Measurements from ENCODE around the gene TSPAN18.

TSPAN18 gene

DNA sequence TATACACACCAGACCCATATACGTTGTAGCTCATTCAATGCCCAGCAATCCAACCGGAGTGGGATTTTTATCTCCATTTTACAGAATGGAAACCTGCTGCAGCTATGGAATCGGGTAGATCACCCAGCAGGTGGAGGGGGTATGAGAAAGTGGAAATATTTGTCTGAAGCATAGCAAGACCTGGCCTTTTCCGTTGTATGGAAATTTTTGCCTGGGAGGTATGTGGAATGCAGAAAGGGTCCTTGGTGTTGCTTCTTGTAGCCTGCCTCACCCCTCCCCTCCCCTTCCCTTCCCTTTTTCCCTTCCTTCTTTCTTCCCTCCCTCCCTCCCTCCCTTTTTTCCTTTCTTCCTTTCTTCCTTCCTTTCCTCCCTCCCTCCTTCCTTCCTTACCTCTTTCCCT, 15.2 kb downstream of the TSPAN18 start:
- no peak for DNase-seq

DNA sequence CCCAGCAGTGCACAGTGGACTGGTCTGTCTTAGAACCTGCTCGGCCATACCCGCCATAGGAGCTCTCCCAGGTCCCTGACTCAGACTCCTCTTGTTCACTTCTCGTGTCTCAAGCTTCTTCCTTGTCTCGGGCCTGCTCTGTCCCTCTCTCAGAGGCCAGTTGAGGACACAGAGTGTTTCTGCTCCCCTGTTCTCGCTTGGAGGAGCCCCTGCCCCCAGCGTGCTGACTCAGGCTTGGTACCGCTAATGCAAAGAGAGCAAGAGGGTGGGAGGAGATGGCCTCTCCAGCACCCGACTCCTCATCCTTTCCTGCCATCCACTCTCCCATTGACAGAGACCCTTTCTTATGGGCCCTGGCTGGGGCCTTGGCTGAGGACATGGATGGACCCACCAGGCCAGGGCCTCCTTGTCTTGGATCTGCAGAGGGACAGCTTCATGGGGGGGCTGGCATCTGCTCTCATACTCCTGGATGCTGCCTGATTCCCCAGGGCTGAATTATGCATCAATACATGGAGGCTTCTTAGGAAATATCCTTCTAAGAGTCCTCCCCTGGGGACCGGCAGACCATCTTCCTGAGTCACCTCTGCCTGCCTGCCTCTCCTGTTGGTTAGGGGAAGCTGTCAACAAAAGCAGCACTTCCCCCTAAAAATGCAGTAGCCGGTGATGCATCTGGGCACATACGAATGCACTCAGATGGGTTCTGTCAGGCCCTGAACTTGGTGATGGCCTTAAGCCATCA, 15.9 kb downstream of the TSPAN18 start:
- DNase-seq: no peak

DNA sequence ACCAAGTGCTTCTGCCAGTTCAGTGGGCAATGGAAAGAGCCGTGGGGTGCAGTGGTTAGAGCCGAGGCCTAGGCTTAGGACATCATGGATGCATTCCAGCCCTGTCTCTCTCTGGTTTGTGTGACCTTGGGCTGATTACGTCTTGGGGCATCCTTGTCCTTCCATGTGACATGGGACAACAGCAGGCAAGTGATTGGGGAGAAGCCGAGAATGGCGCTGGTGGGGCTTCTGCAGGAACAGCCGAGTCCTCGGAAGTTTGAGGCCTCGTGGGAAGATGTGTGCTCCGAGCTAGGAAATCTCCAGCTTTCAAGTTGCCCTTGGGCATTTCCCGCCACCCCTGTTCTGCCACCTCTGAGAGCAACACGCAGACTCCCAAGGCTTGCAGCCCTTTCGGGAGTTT, 16.6 kb downstream of the TSPAN18 start:
- DNase-seq: no peak

DNA sequence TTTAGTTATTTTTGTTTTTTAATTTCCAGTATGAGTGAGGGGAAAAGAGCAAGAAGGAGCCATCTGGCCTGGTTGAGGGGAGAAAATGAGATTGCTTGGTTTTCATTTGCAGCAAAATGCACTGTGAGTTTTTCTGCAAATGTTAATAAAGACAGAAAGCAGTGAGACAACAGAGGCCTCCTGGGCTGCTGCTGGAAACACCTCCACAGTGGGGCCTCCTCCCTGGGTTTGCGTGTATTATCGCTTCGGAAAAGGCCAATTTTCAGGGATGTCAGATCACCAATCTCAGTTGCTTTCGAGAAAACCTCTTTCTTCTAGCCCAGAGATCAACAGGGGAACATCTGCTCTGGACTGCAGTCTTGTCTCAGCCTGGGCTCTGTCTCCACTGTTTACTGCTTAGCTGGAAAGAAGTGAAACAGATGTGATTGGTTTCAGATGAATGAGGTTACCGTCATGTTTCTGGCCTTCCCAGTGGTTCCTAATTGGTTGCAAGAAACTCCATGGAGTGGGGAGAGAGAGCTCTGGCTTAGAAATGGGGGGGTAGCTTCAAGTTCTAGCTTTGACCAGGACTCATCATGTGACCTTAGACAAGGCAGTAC, 17.3 kb downstream of the TSPAN18 start:
- DNase-seq: no peak

DNA sequence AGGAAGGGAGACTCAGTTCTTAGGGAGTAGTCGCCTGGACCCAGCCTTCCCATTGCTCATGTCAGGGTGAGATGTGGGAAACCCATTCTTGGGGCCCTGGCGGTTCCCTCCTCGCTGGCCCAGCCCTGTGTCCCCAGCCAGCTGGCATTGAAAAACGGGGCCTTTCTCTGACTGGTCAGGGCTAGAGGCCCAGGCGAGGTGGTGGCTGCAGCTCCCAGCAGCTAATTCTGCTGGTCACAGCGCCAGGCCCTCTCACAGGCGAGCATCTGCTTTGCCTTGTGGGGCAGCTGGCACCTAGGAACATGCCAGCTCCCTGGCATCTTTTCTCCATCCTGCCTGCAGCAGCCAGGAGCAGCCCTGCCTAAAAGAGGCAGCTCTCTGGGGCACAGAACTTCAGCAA, 20.1 kb downstream of the TSPAN18 start:
- DNase-seq: no peak

DNA sequence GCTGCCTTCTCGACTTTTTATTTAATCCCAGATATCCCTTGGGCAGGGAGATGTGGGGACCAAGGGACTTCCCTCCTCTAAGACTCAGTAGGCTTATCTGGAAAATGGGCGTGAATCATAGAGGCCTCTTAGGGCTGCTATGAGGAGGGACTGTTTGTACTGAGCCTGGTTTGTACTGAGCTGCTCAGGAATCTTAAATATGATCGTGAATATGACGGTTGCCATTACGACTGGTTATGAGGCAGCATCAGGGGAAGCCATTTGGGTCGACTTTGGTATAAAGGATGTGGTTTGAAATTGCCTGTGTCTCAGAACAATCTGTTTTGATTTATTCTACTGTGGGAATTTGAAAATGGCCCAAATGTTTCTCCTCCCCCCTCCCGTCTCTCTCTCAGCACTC, 20.6 kb downstream of the TSPAN18 start:
- no peak for DNase-seq

DNA sequence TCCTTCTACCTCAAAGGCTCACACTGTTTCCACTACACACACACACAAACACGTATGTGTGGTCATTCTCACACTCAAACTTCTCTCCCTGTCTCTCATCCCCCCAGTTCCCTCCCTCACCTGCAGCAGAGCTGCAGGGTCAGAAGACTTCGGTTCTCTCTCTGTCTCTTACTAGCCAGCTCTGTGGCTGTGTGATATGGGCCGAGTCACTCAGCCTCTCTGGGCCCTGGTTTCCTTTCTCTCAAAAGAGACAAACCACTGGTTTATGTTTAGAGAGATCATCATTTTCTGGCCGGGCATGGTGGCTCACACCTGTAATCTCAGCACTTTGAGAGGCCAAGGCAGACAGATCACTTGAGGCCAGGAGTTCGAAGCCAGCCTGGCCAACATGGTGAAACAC, 21.1 kb downstream of the TSPAN18 start:
- DNase-seq: no peak

DNA sequence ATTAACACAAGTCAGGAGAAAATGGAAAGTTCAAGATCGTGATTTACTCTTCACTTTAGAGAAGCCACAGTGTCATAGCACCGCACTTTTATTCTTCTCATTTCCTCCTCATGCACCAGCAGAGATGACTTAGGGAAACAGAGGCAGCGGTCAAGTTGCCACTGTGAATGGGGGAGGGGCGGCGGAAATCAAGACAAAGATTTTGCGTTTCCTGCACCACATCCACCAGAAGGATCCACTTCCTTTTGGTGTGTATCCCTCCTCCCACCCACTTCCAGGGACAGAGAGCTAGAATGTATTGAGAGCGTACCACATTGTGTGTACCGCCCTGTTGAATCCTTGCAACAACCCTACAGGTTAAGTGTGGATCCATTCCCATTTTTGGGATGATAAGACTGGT, 21.8 kb downstream of the TSPAN18 start:
- DNase-seq: no peak

DNA sequence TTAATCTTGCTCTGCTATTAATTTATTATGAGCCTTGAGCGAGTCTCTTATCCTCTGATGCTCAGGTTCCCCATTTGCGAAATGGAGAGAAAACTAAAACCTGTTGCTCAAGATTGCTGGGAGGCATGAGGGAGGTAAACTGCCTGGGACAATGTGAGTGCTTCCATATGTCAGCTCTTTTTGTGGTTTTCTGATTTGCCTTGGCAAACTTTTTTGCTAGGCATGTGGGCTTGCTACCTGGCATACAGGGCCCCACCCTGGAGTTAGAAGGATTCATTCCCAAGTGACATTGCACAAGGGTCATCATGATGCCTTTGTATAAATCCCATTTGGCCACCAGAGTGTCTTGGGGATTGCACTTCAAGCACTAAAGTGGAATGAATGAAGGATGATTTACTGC, 22.4 kb downstream of the TSPAN18 start:
- no peak for DNase-seq

DNA sequence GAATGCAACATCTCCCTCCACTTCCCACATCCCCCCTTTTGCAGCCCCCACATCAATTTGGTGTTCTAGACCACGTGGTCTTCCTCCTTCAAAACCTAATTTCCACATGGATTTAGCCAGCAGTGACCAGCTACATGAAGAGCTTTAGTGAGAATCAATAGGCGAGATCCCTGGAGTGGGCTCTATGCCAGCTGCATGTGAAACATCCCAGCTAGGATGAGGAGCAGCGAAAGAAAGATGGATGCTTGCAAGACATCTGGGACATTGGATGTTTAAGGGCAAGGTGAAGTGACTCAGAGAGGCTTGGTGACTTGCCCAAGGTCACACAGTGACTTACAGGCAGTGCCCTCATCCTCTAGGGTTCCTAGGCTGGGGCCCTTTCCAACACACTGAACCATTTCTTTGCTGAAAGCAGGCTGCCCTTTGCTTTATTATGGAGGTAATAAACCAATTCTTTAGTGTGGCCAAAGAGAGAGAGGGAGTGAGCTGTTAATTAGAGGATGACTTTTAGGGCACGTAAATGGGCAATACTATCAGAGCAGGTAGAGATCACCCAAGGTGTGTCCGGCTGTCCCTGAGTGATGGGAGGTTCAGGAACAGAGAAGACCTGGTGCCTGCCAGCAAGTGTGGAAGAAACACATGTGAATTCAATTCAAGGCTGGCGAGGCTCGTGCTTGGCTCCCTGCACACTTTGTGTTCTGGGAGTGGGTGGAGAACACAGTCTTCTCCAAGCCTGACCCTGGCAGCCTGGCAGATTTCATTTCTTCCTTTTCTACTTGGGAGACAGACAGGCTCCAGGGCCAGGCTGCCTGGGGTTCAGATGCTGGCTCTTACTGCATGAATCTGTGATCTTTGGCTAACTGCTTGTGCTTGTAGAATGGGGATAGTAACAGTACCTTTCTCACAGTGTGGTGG, 24.0 kb downstream of the TSPAN18 start:
- DNase-seq: no peak

DNA sequence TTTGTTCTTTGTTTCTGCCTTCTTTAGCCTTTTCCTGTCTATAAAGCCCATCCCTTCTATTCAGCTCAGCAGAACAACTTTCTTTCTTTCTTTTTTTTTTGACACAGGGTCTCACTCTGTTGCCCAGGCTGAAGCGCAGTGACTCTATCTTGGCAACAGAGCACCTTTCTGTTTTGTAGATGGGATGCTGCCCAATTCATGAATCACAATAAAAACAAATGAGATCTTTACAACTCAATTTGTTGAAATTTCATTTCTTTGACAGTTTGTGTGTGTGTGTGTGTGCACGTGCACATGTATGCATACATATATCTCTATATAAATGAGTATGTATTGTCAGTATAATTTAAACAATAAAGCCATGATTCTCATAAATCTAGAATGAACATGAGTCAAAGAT, 25.5 kb downstream of the TSPAN18 start:
- DNase-seq: no peak

DNA sequence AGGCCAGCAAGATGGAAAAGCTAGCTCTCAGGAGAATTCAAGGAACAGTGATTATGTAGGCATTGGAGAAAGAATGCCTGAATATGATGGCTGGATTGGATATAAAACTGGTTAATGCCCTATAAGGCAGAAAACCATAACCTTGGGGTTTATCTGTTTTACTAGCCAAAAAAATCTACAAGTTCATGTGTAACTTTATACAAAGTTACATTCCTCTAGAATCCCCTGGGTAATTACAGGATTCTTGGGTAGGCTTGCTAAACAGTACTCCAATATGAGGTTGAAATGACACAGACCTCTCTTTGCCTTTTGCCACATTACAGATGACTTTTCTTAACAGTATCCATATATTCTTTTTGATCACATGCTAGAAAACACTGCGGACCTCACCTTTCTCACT, 26.0 kb downstream of the TSPAN18 start:
- no peak for DNase-seq

DNA sequence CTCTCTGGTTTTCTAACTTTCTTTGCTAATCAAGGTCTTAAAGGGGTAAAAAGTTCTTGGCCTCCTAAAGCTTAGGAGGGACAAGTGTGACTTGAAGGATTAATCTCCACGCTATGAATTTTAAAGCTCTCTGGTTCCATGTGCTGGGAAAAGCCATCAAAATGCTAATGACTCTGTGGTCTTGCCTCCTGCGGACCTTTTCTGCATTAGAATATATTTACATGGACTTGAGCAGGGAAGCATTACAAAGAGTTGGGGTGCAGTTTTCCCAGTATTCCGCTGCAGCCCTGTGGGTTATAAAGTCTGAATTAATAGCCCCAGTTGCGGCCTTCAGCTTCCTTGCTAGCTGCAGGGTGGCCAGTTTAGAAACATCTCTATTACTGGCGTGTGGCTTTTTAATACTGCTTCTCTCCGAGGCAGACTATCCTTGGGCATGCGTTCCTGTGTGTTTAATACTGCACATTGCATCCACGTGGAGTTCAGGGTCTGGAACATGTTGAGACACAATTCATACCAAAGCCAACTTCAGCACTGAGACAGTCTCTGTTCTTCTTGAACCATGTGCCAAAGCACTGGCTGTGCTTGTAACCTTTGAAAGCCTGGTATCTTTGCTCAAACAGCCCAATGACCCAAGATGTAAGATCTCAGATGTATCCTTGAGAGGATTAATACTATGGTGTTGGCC, 27.3 kb downstream of the TSPAN18 start:
- DNase-seq: no peak

DNA sequence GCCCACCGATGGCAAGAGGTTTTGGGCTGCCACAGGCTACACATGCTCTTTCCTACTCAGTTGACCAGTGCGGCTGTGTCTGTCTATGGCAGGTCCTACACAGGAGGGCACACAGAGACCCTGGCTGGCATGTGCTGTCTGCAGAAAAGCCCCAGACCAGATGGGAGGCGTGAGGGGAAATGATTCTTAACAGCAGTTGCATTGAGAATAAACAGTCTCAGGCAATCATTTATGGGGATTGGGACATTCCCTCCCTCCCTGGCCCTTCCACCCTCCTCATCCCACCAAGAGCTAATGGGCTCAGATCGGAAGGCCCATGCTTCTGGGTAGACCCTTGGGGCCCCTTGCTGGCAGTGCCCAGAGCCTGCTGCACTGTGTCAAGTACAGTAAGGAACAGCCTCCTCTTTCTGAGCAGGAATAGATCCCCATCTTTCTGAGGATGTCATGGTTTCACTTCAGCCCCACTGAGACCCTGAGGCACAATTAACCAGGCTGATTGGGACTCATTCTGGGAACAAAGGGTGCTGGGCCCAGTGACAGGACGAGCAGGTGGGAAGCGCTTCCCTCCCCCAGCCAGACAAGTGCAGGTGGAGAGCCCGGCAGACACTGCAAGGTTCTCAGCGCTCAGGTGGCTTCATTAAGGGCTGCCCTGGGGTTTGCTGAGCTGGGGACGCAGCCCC, 28.3 kb downstream of the TSPAN18 start:
- no peak for DNase-seq

DNA sequence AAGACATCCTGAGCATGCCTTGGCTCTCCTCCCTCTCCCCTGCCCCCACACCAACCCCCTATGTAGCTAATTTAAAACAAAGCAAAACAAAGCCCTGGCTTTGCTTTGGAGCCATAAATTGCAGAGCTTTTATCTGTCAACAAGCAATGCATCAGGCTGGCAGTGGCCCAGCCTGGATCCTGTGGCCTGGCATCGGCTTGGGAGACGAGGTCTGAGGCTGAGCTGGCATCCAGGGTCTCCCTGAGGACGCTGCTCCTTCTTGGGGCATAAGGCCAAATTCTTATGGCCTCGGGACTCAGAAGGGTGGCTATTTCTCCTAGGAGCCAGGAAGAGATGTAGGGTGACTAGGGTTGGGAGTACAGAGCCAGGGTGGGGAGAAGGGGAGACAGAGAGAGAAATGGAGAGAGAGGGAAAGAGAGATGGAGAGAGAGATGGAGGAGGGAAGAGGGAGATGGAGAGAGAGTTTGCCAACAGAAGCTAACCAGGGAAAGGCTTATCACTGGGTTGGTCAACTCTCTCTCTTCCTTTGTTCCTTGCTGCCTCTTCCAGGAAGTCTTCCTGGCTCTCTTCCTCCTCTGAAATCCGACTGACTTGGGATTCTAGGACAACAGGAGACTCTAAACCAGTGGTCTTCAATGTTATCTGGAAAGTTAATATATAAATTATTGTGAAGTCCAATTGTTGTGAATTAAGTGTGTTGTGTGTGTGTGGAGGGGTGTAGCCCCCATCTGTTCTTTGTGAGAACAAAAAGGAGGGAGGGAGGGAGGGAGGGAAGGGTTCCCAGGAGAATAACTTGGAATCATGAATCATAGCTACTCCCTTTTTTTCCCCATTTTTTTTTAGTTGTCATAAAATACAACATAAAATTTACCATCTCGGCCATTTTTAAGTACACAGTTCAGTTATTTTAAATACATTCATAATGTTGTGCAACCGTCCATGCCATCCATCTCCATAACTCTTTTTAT, 29.1 kb downstream of the TSPAN18 start:
- no peak for DNase-seq

DNA sequence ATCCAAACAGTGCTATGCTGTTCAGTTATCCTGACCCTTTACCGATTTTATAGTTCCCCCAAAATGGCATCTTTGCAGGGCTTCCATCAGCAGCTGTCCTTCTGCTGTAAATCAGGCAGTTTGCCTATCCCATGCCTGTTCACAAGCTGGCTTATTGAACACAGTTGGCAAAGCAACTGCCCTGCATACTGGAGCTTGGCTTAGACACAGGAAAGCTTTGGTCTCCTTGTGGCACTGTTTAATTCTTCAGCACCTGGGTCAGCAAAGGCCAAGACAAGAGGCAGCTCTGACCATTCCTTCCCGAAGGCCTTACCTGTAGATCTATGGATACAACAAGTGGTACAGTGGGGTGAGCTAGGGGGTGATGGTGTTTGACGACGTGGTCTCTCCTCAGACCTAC, 32.2 kb downstream of the TSPAN18 start:
- no peak for DNase-seq

DNA sequence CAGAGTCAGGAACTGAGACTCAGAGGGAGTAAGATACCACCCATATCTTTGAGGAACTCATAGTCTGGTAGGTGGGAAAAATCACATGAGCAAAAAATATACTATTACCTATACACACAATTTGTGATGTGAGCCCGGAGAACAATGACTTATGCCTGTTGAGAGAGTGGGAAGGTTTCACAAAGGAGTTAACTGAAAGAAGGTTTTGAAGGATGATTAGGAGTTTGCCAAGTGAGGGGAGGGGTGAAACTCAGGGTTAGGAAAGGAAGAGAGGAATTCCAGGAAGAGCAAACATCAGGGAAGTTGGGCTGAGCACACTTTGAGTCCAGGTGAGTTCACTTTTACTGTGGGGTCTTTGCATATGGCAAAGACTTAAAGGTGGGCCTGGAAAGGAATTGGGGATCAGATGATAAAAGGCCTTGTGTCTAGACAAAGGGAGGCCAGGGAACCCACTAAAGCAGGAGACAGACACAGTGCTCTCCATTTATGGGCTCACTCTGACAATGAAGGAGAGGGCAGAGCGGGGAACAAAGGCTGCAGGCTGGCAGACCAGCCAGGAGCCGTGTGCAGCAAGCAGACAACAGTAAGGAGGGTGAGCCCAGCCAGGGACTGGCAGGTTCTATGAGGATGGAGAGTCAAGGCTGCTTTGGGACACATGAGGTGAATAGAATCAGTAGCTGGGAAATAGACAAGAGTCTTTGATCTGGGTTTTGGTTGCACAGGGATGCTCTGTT, 33.1 kb downstream of the TSPAN18 start:
- no peak for DNase-seq

DNA sequence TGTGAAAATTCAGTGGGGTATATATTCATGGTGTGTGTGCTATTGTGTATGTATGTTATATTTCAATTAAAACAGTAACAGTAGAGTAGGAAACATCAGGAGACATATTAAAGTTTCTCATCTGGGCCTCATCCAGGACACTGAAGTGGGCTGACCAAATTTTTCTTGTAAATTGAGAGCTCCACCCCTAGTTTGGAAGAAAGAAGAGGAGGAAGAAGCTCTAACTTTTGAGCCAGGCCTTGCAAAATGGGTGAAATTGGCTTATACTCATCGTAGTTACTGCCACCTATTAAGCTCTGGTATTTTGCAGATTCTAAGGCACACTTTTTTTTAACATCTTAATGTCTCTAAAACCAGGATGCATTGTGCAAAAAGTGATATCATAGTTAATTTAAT, 33.7 kb downstream of the TSPAN18 start:
- no peak for DNase-seq

DNA sequence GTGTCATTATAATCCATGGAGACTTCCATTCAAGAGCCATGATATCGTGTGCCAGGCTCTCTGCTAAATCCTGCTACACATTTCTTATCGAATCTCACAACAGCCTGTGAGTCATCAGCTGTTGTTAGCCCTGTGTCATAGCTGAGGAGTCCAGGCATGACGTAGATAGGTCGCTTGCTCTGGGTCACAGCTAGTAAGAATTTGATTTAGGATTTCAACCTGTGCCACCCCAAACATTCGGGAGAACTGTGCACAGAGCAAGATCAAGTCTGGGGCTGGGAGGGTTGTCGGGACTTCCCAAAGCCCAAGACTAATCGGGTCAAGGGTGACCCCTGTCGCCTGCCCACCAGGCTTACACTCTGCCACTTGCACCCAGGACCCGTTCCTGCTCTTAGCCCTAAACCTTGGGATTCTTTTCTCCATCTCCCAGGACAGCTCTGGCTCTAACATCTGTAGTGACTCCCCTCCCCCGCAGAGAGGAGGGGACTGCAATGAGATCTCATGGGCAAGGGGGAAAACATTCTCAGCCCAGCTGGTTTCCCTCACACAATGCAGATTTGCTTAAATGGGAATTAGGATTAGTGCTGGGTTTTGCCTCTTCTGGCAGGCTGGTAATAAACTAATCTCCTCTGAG, 34.3 kb downstream of the TSPAN18 start:
- DNase-seq: no peak

DNA sequence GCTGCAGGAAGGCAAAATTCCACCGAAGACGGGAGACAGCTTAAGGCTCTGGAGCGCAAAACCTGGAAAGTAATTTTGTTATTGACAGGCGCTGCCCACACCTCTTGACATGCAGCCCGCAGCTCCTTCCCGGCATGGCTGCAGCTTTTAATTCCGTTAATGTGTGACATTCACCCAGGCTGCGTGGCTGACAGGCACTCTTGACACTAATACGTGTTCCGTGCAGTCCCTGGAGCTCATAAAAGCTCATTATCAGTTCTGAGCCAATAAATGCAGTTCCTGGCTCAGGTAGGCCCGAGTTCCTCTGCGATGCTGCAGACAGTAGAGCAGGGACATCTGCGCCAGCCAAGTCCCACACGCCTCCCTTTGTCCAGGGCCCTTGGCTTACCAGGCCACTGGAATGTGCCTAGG, 34.8 kb downstream of the TSPAN18 start:
- DNase-seq: no peak
